Measurements from ENCODE around the gene OR1I1. TPM values are rescaled to one million over a fixed set of nuclear protein-coding genes. Genes with fewer than 3 reads are reported as not detected.
A peak's percentile ranks its signal among the peaks of the same experiment; 100 is the strongest.

OR1I1 gene
- total RNA-seq, 1 donor, result not detected

DNA sequence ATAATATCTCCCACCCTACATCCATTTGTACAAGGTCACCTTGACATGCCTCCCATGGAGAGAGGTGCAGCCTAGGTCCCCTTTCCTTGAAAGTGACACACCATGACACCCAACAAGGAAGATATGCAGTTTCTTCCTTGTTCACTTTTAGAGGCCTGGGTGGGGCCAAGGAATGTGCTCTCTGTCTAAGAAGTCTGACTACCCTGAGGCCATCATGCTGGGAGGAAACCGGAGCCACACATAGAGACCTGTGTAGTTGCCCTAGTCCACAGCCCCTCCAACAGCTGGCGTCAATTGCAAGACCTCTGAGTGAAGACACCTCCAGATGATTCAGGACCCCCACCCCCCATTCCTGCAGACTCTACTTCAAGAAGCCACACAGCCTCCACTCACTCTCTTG, 36.2 kb downstream of the OR1I1 start:
- H3K4me3 ChIP-seq (ENCODE audit: low read depth, low read length), result no peak overlapping the region
- DNase-seq (ENCODE audit: low read depth), result no peak
- TF ChIP-seq, protein P1, sequence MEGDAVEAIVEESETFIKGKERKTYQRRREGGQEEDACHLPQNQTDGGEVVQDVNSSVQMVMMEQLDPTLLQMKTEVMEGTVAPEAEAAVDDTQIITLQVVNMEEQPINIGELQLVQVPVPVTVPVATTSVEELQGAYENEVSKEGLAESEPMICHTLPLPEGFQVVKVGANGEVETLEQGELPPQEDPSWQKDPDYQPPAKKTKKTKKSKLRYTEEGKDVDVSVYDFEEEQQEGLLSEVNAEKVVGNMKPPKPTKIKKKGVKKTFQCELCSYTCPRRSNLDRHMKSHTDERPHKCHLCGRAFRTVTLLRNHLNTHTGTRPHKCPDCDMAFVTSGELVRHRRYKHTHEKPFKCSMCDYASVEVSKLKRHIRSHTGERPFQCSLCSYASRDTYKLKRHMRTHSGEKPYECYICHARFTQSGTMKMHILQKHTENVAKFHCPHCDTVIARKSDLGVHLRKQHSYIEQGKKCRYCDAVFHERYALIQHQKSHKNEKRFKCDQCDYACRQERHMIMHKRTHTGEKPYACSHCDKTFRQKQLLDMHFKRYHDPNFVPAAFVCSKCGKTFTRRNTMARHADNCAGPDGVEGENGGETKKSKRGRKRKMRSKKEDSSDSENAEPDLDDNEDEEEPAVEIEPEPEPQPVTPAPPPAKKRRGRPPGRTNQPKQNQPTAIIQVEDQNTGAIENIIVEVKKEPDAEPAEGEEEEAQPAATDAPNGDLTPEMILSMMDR (IDR thresholded peaks at IDR 0.05; ENCODE audit: insufficient read depth, low read length), result no peak

DNA sequence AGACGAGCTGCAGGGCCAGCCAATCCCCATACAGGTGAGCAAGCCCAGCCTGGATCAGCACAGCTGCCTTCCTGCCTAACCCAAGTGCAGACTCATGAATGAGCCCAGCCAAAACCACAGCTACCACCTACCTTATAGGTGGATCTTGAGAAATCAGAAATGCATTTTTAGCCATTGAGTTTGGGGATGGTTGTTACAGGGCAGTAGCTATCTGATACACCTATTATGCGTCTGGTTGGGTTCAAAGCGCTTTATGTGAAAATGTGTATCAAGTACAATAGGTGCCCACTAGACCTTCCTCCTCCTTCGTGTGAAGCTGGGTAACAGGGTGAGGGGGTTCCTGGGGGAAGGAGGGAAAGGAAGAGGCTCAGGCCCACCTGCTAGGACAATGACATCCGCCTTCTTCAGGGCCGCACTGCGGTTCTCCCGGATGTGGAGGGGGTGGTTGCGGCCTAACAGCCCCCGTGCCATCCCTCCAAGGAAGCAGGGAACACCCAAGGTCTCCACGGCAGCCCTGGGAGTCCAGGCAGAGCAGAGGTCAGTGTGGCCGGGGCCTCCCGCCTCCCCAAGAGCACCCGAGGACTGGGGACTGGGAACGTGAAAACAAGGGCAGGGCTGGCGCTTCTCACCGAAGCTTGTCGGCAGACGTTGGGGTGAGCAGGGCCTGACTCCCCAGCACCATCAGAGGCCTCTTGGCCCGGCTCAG, 36.9 kb downstream of the OR1I1 start:
- DNase-seq (ENCODE audit: low read depth), result no peak

DNA sequence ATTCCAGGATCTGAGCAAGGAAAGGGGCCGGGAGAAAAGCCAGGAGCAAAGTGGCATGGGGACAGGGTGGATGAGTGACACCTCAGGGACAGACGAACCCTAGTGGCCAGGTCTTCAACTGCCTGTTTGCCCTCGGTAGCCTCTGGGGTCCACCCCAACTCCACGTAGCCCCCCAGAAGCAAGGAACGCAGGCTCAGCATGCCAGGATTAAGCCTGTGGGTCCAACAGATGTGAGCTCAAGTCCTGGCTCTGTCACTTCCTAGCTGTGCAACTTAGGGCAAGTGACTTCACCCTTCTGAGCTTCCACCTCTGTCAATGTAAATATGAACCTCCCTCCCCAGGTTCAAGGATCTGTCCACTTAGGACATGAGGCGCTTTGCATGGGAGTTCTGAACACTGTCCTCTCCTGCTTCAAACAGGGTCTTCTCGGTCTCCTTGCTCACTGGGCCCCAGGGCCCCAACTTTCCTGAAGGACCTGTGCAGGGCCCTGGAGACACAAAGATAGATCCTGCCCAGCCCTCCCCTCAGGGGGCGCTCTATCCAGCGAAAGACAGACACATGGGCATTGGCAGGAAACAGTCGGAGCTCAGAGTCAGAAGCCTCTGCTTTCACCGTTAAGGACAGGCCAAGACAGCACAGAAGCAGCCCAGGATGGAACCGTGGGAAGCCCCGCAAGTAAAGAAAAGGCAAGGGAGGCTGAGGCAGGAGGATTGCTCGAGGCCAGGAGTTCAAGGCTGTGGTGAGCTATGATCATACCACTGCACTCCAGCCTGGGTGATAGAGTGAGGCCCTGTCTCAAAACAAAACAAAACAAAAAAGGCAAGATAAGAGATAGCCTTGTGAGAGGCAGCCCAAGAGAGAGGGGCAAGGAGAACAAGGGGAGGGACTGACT, 38.4 kb downstream of the OR1I1 start:
- H3K4me3 ChIP-seq (ENCODE audit: low read depth, low read length), result no peak overlapping the region
- TF ChIP-seq, protein P1 (IDR thresholded peaks at IDR 0.05; ENCODE audit: insufficient read depth, low read length), result no peak
- no peak for DNase-seq (ENCODE audit: low read depth)

More for the DNA sequence above, 36.9 kb downstream of the OR1I1 start:
- H3K4me3 ChIP-seq (ENCODE audit: low read depth, low read length), result no peak overlapping the region
- TF ChIP-seq, protein P1 (IDR thresholded peaks at IDR 0.05; ENCODE audit: insufficient read depth, low read length), result no peak

DNA sequence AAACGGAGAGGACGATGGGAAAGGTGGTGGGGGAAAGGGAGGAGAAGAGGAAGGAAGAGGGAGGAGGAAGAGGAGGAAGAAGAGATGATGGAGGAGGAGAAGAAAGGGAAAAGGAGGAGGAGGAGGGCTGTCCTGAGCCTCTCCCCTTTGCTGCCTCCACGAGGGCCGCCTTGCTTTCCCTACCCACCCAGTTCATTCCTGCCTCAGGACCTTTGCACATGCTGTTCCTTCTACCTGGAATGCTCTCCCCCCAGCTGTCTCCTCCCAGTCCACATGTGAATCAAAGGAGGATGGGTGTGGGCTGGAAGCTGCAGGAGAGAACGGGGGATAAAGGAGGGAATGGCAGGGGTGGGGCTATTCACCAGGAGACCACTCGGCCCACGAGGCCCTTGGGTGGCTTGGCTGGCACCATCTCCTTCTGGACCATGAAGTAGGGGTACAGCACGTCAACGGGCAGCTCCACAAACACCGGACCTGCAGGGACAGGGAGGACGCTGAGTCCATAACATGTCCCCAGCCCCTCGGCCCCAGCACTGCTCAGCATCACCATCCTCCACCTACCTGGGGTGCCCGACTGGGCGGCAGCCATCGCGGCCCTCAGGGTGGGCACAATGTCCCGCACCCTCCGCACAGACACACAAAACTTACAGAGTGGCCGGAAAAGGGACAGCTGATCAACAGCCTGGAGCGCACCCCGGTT, 40.5 kb downstream of the OR1I1 start:
- TF ChIP-seq, protein P1 (IDR thresholded peaks at IDR 0.05; ENCODE audit: insufficient read depth, low read length), result no peak
- no peak for DNase-seq (ENCODE audit: low read depth)
- no peak overlapping the region for H3K4me3 ChIP-seq (ENCODE audit: low read depth, low read length)

DNA sequence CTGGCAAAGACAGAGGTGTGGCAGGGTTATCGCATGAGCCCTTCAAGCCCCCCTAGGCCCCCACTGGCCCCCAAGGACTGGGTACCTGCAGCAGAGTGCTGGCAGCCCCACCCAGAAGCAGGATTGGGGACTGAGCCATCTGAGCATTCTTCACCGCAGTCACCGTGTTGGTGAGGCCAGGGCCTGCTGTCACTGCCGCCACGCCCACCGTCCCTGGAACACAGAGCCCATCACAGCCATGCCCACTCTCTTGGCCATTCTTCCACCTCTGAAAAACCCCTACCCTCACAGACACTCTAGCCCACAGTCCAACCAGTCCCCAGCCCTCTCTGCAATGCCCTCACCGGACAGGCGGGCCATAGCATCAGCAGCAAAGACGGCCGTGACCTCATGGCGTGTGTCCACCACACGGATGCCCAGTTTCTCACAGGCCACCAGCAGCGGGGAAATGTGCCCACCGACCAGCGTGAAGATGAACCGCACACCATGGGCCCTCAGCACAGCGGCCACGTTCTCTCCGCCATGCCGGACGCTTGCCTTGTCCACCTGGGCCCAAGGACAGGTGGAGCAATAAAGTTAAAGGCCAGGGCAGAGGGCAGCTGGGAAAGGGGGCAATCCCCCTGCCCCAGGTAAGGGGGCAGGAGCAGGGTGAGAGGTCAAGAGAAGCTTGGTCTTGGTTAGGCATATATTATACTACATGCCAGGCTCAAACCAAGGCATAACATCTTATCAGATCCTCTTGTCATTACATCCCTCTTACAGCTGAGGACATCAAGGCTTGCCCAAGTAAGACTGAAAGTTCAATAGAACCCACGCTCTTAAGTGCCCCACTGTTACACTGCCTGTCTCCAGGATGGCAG, 41.2 kb downstream of the OR1I1 start:
- no peak overlapping the region for H3K4me3 ChIP-seq (ENCODE audit: low read depth, low read length)
- TF ChIP-seq, protein P1 (IDR thresholded peaks at IDR 0.05; ENCODE audit: insufficient read depth, low read length), result no peak
- no peak for DNase-seq (ENCODE audit: low read depth)

DNA sequence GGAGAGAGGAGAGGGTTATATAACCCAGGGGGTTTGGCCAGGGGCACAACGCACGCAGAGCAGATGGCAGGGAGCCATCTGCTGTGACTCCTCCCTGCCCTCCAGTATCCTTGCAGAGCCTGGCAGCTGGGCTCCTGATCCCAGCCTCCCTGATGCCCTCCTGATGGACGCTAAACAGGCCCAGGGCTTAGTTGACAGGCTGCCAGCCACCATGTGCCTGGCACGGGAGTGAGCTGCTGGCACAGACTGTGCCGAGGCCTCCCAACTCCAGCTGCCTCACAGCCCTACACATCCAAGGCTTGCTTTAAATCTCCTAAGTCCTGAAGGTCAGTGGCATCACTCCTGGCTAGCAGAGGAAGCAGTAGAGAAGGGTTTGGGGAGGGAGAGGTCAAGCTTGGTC, 41.9 kb downstream of the OR1I1 start:
- TF ChIP-seq, protein P1 (IDR thresholded peaks at IDR 0.05; ENCODE audit: insufficient read depth, low read length), result no peak
- peak overlapping the region; percentile 91 for H3K4me3 ChIP-seq (ENCODE audit: low read depth, low read length)
- no peak for DNase-seq (ENCODE audit: low read depth)
